LNCaP clone FGC (cell line): ENCODE results near the gene DLG4.
A peak's percentile ranks its signal among the peaks of the same experiment; 100 is the strongest.

ENCODE experiments used
- DNase-seq: peaks from one replicate; pipeline ENCODE4 v3.0.0-alpha.2; 2011; ENCODE audit warnings: low read depth
- H3K4me3 ChIP-seq: 2 replicates; pipeline ENCODE4 v1.5.1; 2011; ENCODE audit warnings: mild to moderate bottlenecking, low read depth, low read length, control low read depth
- CTCF ChIP-seq: IDR thresholded peaks from 2 replicates; pipeline ENCODE4 v1.5.1; 2012; ENCODE audit warnings: mild to moderate bottlenecking; ENCODE audit not compliant: control insufficient read depth, insufficient read depth; ENCODE audit errors: extremely low read depth

The DLG4 gene

GRCh38 chr17:7217113-7217987 is 2.3 kb downstream of the DLG4 start:
- DNase-seq: no peak
- TF ChIP-seq CTCF: no peak
- peak overlapping the region; percentile 43 for H3K4me3 ChIP-seq

- no peak for TF ChIP-seq CTCF
- H3K4me3 ChIP-seq: peak overlapping the region; percentile 43
- no peak for DNase-seq
Observed at GRCh38 chr17:7216242-7217112, 3.2 kb downstream of the DLG4 start.

GRCh38 chr17:7215652-7216180 is 3.9 kb downstream of the DLG4 start:
- no peak for DNase-seq
- no peak for TF ChIP-seq CTCF
- no peak overlapping the region for H3K4me3 ChIP-seq

- DNase-seq: no peak
- H3K4me3 ChIP-seq: no peak overlapping the region; the same call in 1 of the 2 replicates
- TF ChIP-seq CTCF: no peak
Observed at GRCh38 chr17:7215136-7215638, 4.4 kb downstream of the DLG4 start.

DNA sequence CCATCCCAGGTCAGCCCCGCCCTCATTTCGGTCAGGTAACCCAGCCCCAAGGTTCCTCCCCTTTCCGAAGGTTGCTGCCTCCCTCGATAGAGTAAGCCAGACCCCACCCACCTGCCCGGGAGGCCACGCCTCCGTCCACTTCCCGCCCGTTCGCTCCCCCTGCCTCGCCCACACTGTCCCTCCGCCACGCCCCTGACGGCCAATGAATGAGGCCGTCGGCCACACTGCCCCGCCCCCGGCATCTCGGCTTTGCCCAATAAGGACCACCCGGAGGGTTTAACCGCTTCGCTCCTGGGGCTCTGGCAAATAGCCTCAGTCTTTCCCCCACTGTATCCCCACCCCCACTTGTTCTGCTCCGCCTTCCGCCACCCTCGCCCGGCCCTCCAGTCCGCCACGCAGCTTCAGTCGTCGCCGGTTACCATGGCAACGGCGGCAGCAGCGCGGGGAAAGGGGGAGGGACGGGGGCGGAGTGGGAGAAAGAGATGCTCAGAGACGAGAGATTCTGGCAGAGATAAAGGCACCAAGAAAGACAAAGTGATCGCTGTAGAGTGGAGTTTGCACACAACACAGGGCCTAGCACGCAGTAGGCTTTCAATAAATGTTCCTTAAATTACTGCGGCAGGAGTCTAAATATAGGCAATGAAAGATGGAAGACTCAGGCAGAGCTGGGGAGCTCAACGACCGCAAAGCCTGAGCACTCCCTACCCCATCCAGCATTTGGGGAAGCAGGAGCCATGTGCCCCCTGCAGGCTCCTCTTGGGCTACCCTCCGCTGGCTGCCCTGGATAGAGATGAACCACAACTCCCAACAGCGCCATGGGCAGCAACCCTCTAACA is 5.1 kb downstream of the DLG4 start:
- TF ChIP-seq CTCF: peak; percentile 44
- H3K4me3 ChIP-seq: peak overlapping the region; percentile 45
- DNase-seq: peak; percentile 81

GRCh38 chr17:7213895-7214299 is 5.7 kb downstream of the DLG4 start:
- TF ChIP-seq CTCF: 0 out of 2 replicates have a peak, but pooled peaks have one; percentile 3

More at GRCh38 chr17:7213895-7214299, 5.7 kb downstream of the DLG4 start:
- peak; percentile 63 for DNase-seq
- no peak overlapping the region for H3K4me3 ChIP-seq
